ENCODE data around the gene GTF2F2.

- TF ChIP-seq GATA2 (IDR thresholded peaks at IDR 0.05; ENCODE audit: low read depth, low read length) (no peak), GATA3 (IDR thresholded peaks at IDR 0.05; ENCODE audit: low read depth, low read length) (no peak)
Observed at GRCh38 chr13:45332831-45333219, 212.5 kb downstream of the GTF2F2 start.

Data from SH-SY5Y (cell line).